GM18526 (cell line): ENCODE results near the gene SEPTIN7.

Experiments
- POLR2A ChIP-seq: IDR thresholded peaks from 3 replicates; pipeline ENCODE4 v1.6.1; 2011; ENCODE audit not compliant: insufficient read length; ENCODE audit errors: extremely low read depth

The SEPTIN7 gene

GRCh38 chr7:35849158-35849831 is 48.4 kb downstream of the SEPTIN7 start:
- no peak for TF ChIP-seq POLR2A

GRCh38 chr7:35849954-35850353 is 49.1 kb downstream of the SEPTIN7 start:
- TF ChIP-seq POLR2A = no peak
